Transverse colon (tissue), 4 donors: Measurements from ENCODE around the gene GOLGA3.

Experiments used
- EP300 ChIP-seq: sonication (generic); formaldehyde crosslinking; IDR thresholded peaks from one replicate; pipeline ENCODE4 v1.6.1; 2017; ENCODE audit warnings: antibody characterized with exemption, low read depth
- POLR2AphosphoS5 ChIP-seq, 3 donors: sonication (generic); formaldehyde crosslinking; IDR thresholded peaks; one replicate each; pipeline ENCODE4 v1.6.1; 2016; ENCODE audit warnings: antibody characterized with exemption in 3 of 3
- TF ChIP-seq, protein P1 (sequence below), 5 experiments: fragments of 200-600 bp in 3 of 5; fragments of 450-650 bp in 2 of 5; sonication (generic) in 3 of 5; IDR thresholded peaks; 1 replicate in 2 of 5; 2 replicates in 3 of 5; pipeline ENCODE4 v1.5.1; 2016 to 2017; ENCODE audit warnings: antibody characterized with exemption in 5 of 5, inconsistent platforms in 3 of 5, mild to moderate bottlenecking in 2 of 5, moderate library complexity in 1 of 5

DNA sequence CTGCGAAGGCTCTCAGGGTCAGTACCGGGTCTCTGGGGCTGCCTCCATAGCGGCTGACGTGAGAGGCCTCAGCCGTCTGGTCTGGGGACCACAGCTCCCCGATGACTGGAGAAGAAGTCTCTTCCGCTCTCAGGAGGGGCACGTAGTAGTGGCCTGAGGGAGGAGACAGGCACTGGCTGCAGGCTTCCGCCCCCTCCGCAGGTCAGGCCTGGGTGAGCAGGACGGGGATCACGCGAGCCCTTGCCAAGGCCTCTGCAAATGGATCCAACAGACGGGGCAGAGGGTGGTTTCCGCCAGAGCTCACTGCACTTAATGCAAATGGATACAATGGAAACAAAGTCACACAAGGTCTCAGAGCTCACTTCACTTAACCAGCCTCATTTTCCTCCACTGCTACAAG is 91.8 kb downstream of the GOLGA3 start:
- TF ChIP-seq, protein P1, sequence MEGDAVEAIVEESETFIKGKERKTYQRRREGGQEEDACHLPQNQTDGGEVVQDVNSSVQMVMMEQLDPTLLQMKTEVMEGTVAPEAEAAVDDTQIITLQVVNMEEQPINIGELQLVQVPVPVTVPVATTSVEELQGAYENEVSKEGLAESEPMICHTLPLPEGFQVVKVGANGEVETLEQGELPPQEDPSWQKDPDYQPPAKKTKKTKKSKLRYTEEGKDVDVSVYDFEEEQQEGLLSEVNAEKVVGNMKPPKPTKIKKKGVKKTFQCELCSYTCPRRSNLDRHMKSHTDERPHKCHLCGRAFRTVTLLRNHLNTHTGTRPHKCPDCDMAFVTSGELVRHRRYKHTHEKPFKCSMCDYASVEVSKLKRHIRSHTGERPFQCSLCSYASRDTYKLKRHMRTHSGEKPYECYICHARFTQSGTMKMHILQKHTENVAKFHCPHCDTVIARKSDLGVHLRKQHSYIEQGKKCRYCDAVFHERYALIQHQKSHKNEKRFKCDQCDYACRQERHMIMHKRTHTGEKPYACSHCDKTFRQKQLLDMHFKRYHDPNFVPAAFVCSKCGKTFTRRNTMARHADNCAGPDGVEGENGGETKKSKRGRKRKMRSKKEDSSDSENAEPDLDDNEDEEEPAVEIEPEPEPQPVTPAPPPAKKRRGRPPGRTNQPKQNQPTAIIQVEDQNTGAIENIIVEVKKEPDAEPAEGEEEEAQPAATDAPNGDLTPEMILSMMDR (IDR thresholded peaks at IDR 0.05): no peak
- TF ChIP-seq POLR2AphosphoS5 (IDR thresholded peaks at IDR 0.05) (no peak), EP300 (no peak)
